CD4-positive, CD25-positive, alpha-beta regulatory T cell (primary cell): ENCODE results near the gene EPS8. TPM values are rescaled to one million over a fixed set of nuclear protein-coding genes. Genes with fewer than 3 reads are reported as not detected.

Experiments
- ATAC-seq, 2 donors: fragments of 150-1000 bp; cut with Tn5 transposase; one replicate each; pipeline ENCODE4 v1.10.0; 2021; ENCODE audit warnings: low read depth in 2 of 2, moderate number of reproducible peaks in 2 of 2, moderate library complexity in 1 of 2
- DNase-seq, 3 donors: peaks; one replicate each; pipeline versions ENCODE4 v3.0.0 to v3.0.0-alpha.2; 2012 to 2022; ENCODE audit warnings: mixed read lengths in 1 of 3
- H3K27ac ChIP-seq: one replicate; pipeline ENCODE4 v1.7.0; 2013; ENCODE audit warnings: mild to moderate bottlenecking, low read length; ENCODE audit not compliant: insufficient read depth, poor library complexity, severe bottlenecking
- H3K27me3 ChIP-seq: one replicate; pipeline ENCODE4 v1.7.0; 2013; ENCODE audit warnings: low read length; ENCODE audit not compliant: control insufficient read depth, insufficient read depth
- H3K36me3 ChIP-seq: one replicate; pipeline ENCODE4 v1.7.0; 2013; ENCODE audit warnings: mild to moderate bottlenecking, low read length, moderate library complexity; ENCODE audit not compliant: control insufficient read depth, insufficient read depth
- H3K4me1 ChIP-seq: 2 replicates; pipeline ENCODE4 v1.7.0; 2013; ENCODE audit warnings: mild to moderate bottlenecking, low read length; ENCODE audit not compliant: insufficient read depth, control insufficient read depth, poor library complexity, severe bottlenecking
- H3K4me3 ChIP-seq: one replicate; pipeline ENCODE4 v1.7.0; 2013; ENCODE audit warnings: low read depth, mild to moderate bottlenecking, low read length, moderate library complexity
- H3K9me3 ChIP-seq, 2 experiments: 1 replicate in 1 of 2; 2 replicates in 1 of 2; pipeline ENCODE4 v1.7.0; 2013; ENCODE audit warnings: low read length in 2 of 2, mild to moderate bottlenecking in 1 of 2, moderate library complexity in 1 of 2; ENCODE audit not compliant: control insufficient read depth in 2 of 2
- H3K27ac Mint-ChIP-seq, 3 donors: one replicate each; pipeline ENCODE4 v1.8.0; 2020 to 2022; ENCODE audit warnings: mild to moderate bottlenecking in 3 of 3, mixed read lengths in 3 of 3, moderate library complexity in 2 of 3
- H3K27me3 Mint-ChIP-seq: one replicate; pipeline ENCODE4 v1.8.0; 2022; ENCODE audit warnings: mild to moderate bottlenecking, mixed read lengths
- H3K36me3 Mint-ChIP-seq: one replicate; pipeline ENCODE4 v1.8.0; 2020; ENCODE audit warnings: mixed read lengths
- H3K4me1 Mint-ChIP-seq, 4 donors: one replicate each; pipeline ENCODE4 v1.8.0; 2020 to 2022; ENCODE audit warnings: mixed read lengths in 4 of 4, mild to moderate bottlenecking in 1 of 4
- H3K4me3 Mint-ChIP-seq, 4 donors: one replicate each; pipeline ENCODE4 v1.8.0; 2020 to 2022; ENCODE audit warnings: mild to moderate bottlenecking in 4 of 4, mixed read lengths in 4 of 4, moderate library complexity in 3 of 4
- H3K9me3 Mint-ChIP-seq, 7 donors: one replicate each; pipeline ENCODE4 v1.8.0; 2020 to 2022; ENCODE audit warnings: mixed read lengths in 7 of 7, mild to moderate bottlenecking in 3 of 7, moderate library complexity in 2 of 7
- polyA plus RNA-seq, 4 donors: library from polyadenylated mRNA; unstranded; fragments of 300-500 nt; fragmentation: Illumina TruSeq; gene quantifications; one replicate each; pipeline ENCODE4 v1.2.3, GENCODE V29; 2021
- total RNA-seq: library from RNA; stranded (reverse); gene quantifications from one replicate; pipeline ENCODE4 v1.2.3, GENCODE V29; 2022

The EPS8 gene
- total RNA-seq, result 1.4 TPM
- polyA plus RNA-seq, result 1 to 10 TPM; 1.1 to 3.3 (median 1.9) TPM

- Mint-ChIP-seq H3K27ac (peak within 1 kb of the TSS; percentile 79 to 92 (median 81)), H3K9me3 (peaks cover 0 to 2% (median 0%) of the 10 kb centered on the region in 7 donors), H3K27me3 (peaks cover 60% of the 10 kb centered on the region), H3K36me3 (no peaks in the 10 kb centered on the region), H3K4me3 (peak within 1 kb of the TSS; percentile 93 to 96 (median 94)), H3K4me1 (peaks cover 11 to 22% (median 12%) of the 10 kb centered on the region in 4 donors)
- peaks cover 61% of the 10 kb centered on the region for H3K27me3 ChIP-seq
- ATAC-seq (peak; percentile 87 to 91), DNase-seq (peak; percentile 73 to 92 (median 85))
- no peaks in the 10 kb centered on the region for H3K9me3 ChIP-seq
- peak within 1 kb of the TSS; percentile 66 for H3K4me3 ChIP-seq
- H3K36me3 ChIP-seq, result no peaks in the 10 kb centered on the region
- H3K4me1 ChIP-seq, result peaks cover 23% of the 10 kb centered on the region
- peak within 1 kb of the TSS; percentile 2 for H3K27ac ChIP-seq
Measured at GRCh38 chr12:15789220-15790171, at the start of gene EPS8. Gene EPS8, minus strand, starts transcription at chr12:15789388. Its CDS starts 106,437 bp downstream, at chr12:15682951.

GRCh38 chr12:15837141-15837790 lies 48.1 kb upstream of the EPS8 start:
- ATAC-seq, result no peak
- no peak overlapping the region for H3K4me3 Mint-ChIP-seq
- no peak for DNase-seq
- H3K27me3 ChIP-seq, result peaks cover 7% of the 10 kb centered on the region
- no peaks in the 10 kb centered on the region for H3K36me3 Mint-ChIP-seq
- no peak overlapping the region for H3K27ac Mint-ChIP-seq
- H3K9me3 ChIP-seq, result no peaks in the 10 kb centered on the region
- no peaks in the 10 kb centered on the region for H3K4me1 ChIP-seq
- no peak overlapping the region for H3K27ac ChIP-seq
- no peaks in the 10 kb centered on the region for H3K36me3 ChIP-seq
- H3K4me3 ChIP-seq, result no peak overlapping the region
- H3K4me1 Mint-ChIP-seq, result no peaks in the 10 kb centered on the region
- peaks cover 0 to 2% (median 0%) of the 10 kb centered on the region in 7 donors for H3K9me3 Mint-ChIP-seq
- H3K27me3 Mint-ChIP-seq, result peaks cover 18% of the 10 kb centered on the region

GRCh38 chr12:15834575-15834974 lies 45.4 kb upstream of the EPS8 start:
- Histone ChIP-seq H3K4me1 (no peaks in the 10 kb centered on the region), H3K9me3 (no peaks in the 10 kb centered on the region), H3K27ac (no peak overlapping the region), H3K36me3 (no peaks in the 10 kb centered on the region), H3K4me3 (no peak overlapping the region), H3K27me3 (peaks cover 4% of the 10 kb centered on the region)
- Mint-ChIP-seq H3K27ac (no peak overlapping the region), H3K9me3 (peaks cover 0 to 2% (median 0%) of the 10 kb centered on the region in 7 donors), H3K27me3 (peaks cover 18% of the 10 kb centered on the region), H3K4me3 (no peak overlapping the region), H3K36me3 (no peaks in the 10 kb centered on the region), H3K4me1 (no peaks in the 10 kb centered on the region)
- ATAC-seq (no peak), DNase-seq (no peak)

- no peaks in the 10 kb centered on the region for H3K4me1 ChIP-seq
- DNase-seq, result no peak
- H3K36me3 Mint-ChIP-seq, result no peaks in the 10 kb centered on the region
- peaks cover 4% of the 10 kb centered on the region for H3K27me3 Mint-ChIP-seq
- no peak overlapping the region for H3K27ac ChIP-seq
- H3K4me3 ChIP-seq, result no peak overlapping the region
- no peak overlapping the region for H3K4me3 Mint-ChIP-seq
- no peak overlapping the region for H3K27ac Mint-ChIP-seq
- H3K9me3 Mint-ChIP-seq, result peaks cover 0 to 2% (median 0%) of the 10 kb centered on the region in 7 donors
- H3K27me3 ChIP-seq, result no peaks in the 10 kb centered on the region
- H3K9me3 ChIP-seq, result no peaks in the 10 kb centered on the region
- H3K36me3 ChIP-seq, result no peaks in the 10 kb centered on the region
- H3K4me1 Mint-ChIP-seq, result no peaks in the 10 kb centered on the region
- ATAC-seq, result no peak
Measured at GRCh38 chr12:15831315-15831978, 42.3 kb upstream of the EPS8 start.

GRCh38 chr12:15830538-15830937 lies 41.4 kb upstream of the EPS8 start:
- H3K9me3 ChIP-seq, result no peaks in the 10 kb centered on the region
- no peaks in the 10 kb centered on the region for H3K36me3 Mint-ChIP-seq
- no peaks in the 10 kb centered on the region for H3K4me1 ChIP-seq
- H3K27ac Mint-ChIP-seq, result no peak overlapping the region
- H3K4me3 ChIP-seq, result no peak overlapping the region
- no peaks in the 10 kb centered on the region for H3K4me1 Mint-ChIP-seq
- no peaks in the 10 kb centered on the region for H3K36me3 ChIP-seq
- H3K27ac ChIP-seq, result no peak overlapping the region
- no peaks in the 10 kb centered on the region for H3K27me3 ChIP-seq
- ATAC-seq (no peak), DNase-seq (no peak)
- peaks cover 4% of the 10 kb centered on the region for H3K27me3 Mint-ChIP-seq
- peaks cover 0 to 2% (median 0%) of the 10 kb centered on the region in 7 donors for H3K9me3 Mint-ChIP-seq
- H3K4me3 Mint-ChIP-seq, result no peak overlapping the region

GRCh38 chr12:15829949-15830348 lies 40.8 kb upstream of the EPS8 start:
- no peak for DNase-seq
- H3K4me3 ChIP-seq, result no peak overlapping the region
- peaks cover 4% of the 10 kb centered on the region for H3K27me3 Mint-ChIP-seq
- ATAC-seq, result no peak
- H3K9me3 Mint-ChIP-seq, result peaks cover 0 to 2% (median 0%) of the 10 kb centered on the region in 7 donors
- peak overlapping the region in 1 of 3 donors; percentile 62 for H3K27ac Mint-ChIP-seq
- no peaks in the 10 kb centered on the region for H3K36me3 ChIP-seq
- H3K4me3 Mint-ChIP-seq, result no peak overlapping the region
- no peaks in the 10 kb centered on the region for H3K9me3 ChIP-seq
- H3K4me1 Mint-ChIP-seq, result no peaks in the 10 kb centered on the region
- H3K36me3 Mint-ChIP-seq, result no peaks in the 10 kb centered on the region
- H3K27ac ChIP-seq, result no peak overlapping the region
- no peaks in the 10 kb centered on the region for H3K4me1 ChIP-seq
- H3K27me3 ChIP-seq, result no peaks in the 10 kb centered on the region

GRCh38 chr12:15829255-15829654 lies 40.1 kb upstream of the EPS8 start:
- H3K36me3 Mint-ChIP-seq, result no peaks in the 10 kb centered on the region
- H3K4me1 Mint-ChIP-seq, result no peaks in the 10 kb centered on the region
- no peak for ATAC-seq
- H3K36me3 ChIP-seq, result no peaks in the 10 kb centered on the region
- H3K4me1 ChIP-seq, result no peaks in the 10 kb centered on the region
- H3K9me3 ChIP-seq, result no peaks in the 10 kb centered on the region
- no peak overlapping the region for H3K27ac Mint-ChIP-seq
- H3K27me3 ChIP-seq, result no peaks in the 10 kb centered on the region
- peaks cover 0 to 2% (median 0%) of the 10 kb centered on the region in 7 donors for H3K9me3 Mint-ChIP-seq
- peaks cover 4% of the 10 kb centered on the region for H3K27me3 Mint-ChIP-seq
- no peak overlapping the region for H3K4me3 Mint-ChIP-seq
- no peak overlapping the region for H3K27ac ChIP-seq
- DNase-seq, result no peak
- H3K4me3 ChIP-seq, result no peak overlapping the region
